Loucy (cell line): ENCODE data around the gene BPTF.

Experiments used
- H2AFZ ChIP-seq: fragments of 200-600 bp; sonication (generic); 2 replicates; pipeline ENCODE4 v1.6.0; 2016; ENCODE audit warnings: antibody characterized with exemption, mild to moderate bottlenecking, low read length, moderate library complexity
- H3F3A ChIP-seq: fragments of 200-600 bp; 2 replicates; pipeline ENCODE4 v1.6.0; 2016; ENCODE audit warnings: antibody characterized with exemption, low read depth, mild to moderate bottlenecking
- H3K27me3 ChIP-seq: fragments of 200-600 bp; sonication (generic); 2 replicates; pipeline ENCODE4 v1.6.1; 2014; ENCODE audit warnings: low read length, mild to moderate bottlenecking; ENCODE audit not compliant: insufficient read depth, poor library complexity, severe bottlenecking
- H3K36me3 ChIP-seq: fragments of 200-600 bp; sonication (generic); 2 replicates; pipeline ENCODE4 v1.6.1; 2016; ENCODE audit warnings: low read length; ENCODE audit not compliant: insufficient read depth
- H3K4me1 ChIP-seq: fragments of 200-600 bp; sonication (generic); 2 replicates; pipeline ENCODE4 v1.5.1; 2014; ENCODE audit warnings: low read length, mild to moderate bottlenecking; ENCODE audit not compliant: insufficient read depth, poor library complexity, severe bottlenecking
- H3K4me2 ChIP-seq: fragments of 200-600 bp; sonication (generic); 2 replicates; pipeline ENCODE4 v1.6.0; 2014; ENCODE audit warnings: antibody characterized with exemption, low read length, low read depth, mild to moderate bottlenecking; ENCODE audit not compliant: poor library complexity, severe bottlenecking
- H3K4me3 ChIP-seq: fragments of 200-600 bp; sonication (generic); 2 replicates; pipeline ENCODE4 v1.5.1; 2014; ENCODE audit warnings: low read length, mild to moderate bottlenecking, mixed read lengths; ENCODE audit not compliant: poor library complexity, severe bottlenecking
- H3K79me2 ChIP-seq: fragments of 200-600 bp; sonication (generic); 2 replicates; pipeline ENCODE4 v1.6.1; 2014; ENCODE audit warnings: low read length; ENCODE audit not compliant: insufficient read depth
- H3K9ac ChIP-seq: fragments of 200-600 bp; sonication (generic); 2 replicates; pipeline ENCODE4 v1.6.0; 2014; ENCODE audit warnings: mild to moderate bottlenecking, low read depth, low read length, moderate library complexity; ENCODE audit not compliant: poor library complexity, severe bottlenecking
- H3K9me2 ChIP-seq: fragments of 200-600 bp; sonication (generic); replicated peaks from 2 replicates; pipeline ENCODE4 v1.6.1; 2016; ENCODE audit warnings: low read depth, low read length, mixed read lengths
- H3K9me3 ChIP-seq: fragments of 200-600 bp; sonication (generic); 2 replicates; pipeline ENCODE4 v1.6.1; 2014; ENCODE audit warnings: mild to moderate bottlenecking, antibody characterized with exemption, low read length, low read depth; ENCODE audit not compliant: insufficient read depth
- H4K20me1 ChIP-seq: fragments of 200-600 bp; sonication (generic); 2 replicates; pipeline ENCODE4 v1.6.0; 2014; ENCODE audit warnings: antibody characterized with exemption, low read length, mild to moderate bottlenecking; ENCODE audit not compliant: insufficient read depth, poor library complexity, severe bottlenecking
- CTCF ChIP-seq: fragments of 200-600 bp; sonication (generic); conservative IDR thresholded peaks from 2 replicates; pipeline ENCODE4 v1.5.1; 2014; ENCODE audit warnings: mild to moderate bottlenecking, antibody characterized with exemption, low read length
- EZH2phosphoT487 ChIP-seq: fragments of 200-600 bp; IDR thresholded peaks from 2 replicates; pipeline ENCODE4 v1.6.1; 2018; ENCODE audit warnings: antibody characterized with exemption, mild to moderate bottlenecking, moderate library complexity, borderline replicate concordance

Gene BPTF

GRCh38 chr17:67982034-67982640 is 156.8 kb downstream of the BPTF start:
- H4K20me1 ChIP-seq = no peaks in the 10 kb centered on the region
- no peaks in the 10 kb centered on the region for H3F3A ChIP-seq
- TF ChIP-seq EZH2phosphoT487 = no peak
- no peak for TF ChIP-seq CTCF
- no peaks in the 10 kb centered on the region for H3K4me1 ChIP-seq
- H3K9me2 ChIP-seq = no peaks in the 10 kb centered on the region
- H3K9me3 ChIP-seq = no peaks in the 10 kb centered on the region
- no peak overlapping the region for H2AFZ ChIP-seq
- H3K79me2 ChIP-seq = no peaks in the 10 kb centered on the region
- H3K27me3 ChIP-seq = no peaks in the 10 kb centered on the region
- H3K9ac ChIP-seq = no peak overlapping the region
- H3K4me2 ChIP-seq = no peak overlapping the region
- H3K4me3 ChIP-seq = no peak overlapping the region
- peaks cover 23% of the 10 kb centered on the region; the same call in 1 of the 2 replicates for H3K36me3 ChIP-seq

GRCh38 chr17:67982686-67983382 is 157.5 kb downstream of the BPTF start:
- Histone ChIP-seq H3K9me2 (no peaks in the 10 kb centered on the region), H3K4me3 (no peak overlapping the region), H3K36me3 (peaks cover 21% of the 10 kb centered on the region; the same call in 1 of the 2 replicates), H3K79me2 (no peaks in the 10 kb centered on the region), H3K27me3 (no peaks in the 10 kb centered on the region), H4K20me1 (no peaks in the 10 kb centered on the region), H3F3A (no peaks in the 10 kb centered on the region), H3K9ac (no peak overlapping the region), H2AFZ (no peak overlapping the region), H3K4me1 (no peaks in the 10 kb centered on the region), H3K4me2 (no peak overlapping the region), H3K9me3 (no peaks in the 10 kb centered on the region)
- no peak for TF ChIP-seq EZH2phosphoT487
- TF ChIP-seq CTCF = no peak

GRCh38 chr17:67983383-67983688 is 158.0 kb downstream of the BPTF start:
- no peaks in the 10 kb centered on the region for H3K9me2 ChIP-seq
- no peak overlapping the region for H3K9ac ChIP-seq
- no peaks in the 10 kb centered on the region for H3K79me2 ChIP-seq
- no peak for TF ChIP-seq CTCF
- no peak for TF ChIP-seq EZH2phosphoT487
- H3K9me3 ChIP-seq = no peaks in the 10 kb centered on the region
- H4K20me1 ChIP-seq = no peaks in the 10 kb centered on the region
- H3K4me3 ChIP-seq = no peak overlapping the region
- no peaks in the 10 kb centered on the region for H3K4me1 ChIP-seq
- peaks cover 21% of the 10 kb centered on the region; the same call in 1 of the 2 replicates for H3K36me3 ChIP-seq
- no peaks in the 10 kb centered on the region for H3F3A ChIP-seq
- H2AFZ ChIP-seq = no peak overlapping the region
- no peaks in the 10 kb centered on the region for H3K27me3 ChIP-seq
- H3K4me2 ChIP-seq = no peak overlapping the region
